GM12878 (cell line): ENCODE measurements around the gene AKR1C1. TPM values are rescaled to one million over a fixed set of nuclear protein-coding genes. Genes with fewer than 3 reads are reported as not detected.

Experiments used
- ATAC-seq: fragments of 200-7000 bp; cut with Tn5 transposase; 3 replicates; pipeline ENCODE4 v1.9.1; 2020; ENCODE audit warnings: mild to moderate bottlenecking, moderate library complexity
- BruUV-seq: library from RNA; stranded (reverse); fragments of 400-500 nt; replicated peaks from 2 replicates; lab custom pipeline; 2021; lab: Mats Ljungman, UMichigan
- CTCF ChIA-PET: fragments of 300-600 bp; sonication (Branson Sonifier 250); formaldehyde crosslinking; extraction: SDS; loops from one replicate; lab custom pipeline; 2021; ENCODE audit warnings: inconsistent platforms; lab: Yijun Ruan, JAX
- POLR2A ChIA-PET: fragments of 350-600 bp; formaldehyde crosslinking; extraction: SDS; loops from one replicate; lab custom pipeline; 2021; ENCODE audit warnings: inconsistent platforms; lab: Charles Lee
- RAD21 ChIA-PET: fragments of 300-600 bp; sonication (Branson Sonifier 250); formaldehyde crosslinking; loops from one replicate; lab custom pipeline; 2023; ENCODE audit warnings: antibody characterized with exemption; ENCODE audit not compliant: unreplicated experiment; lab: Charles Lee
- SMC1A ChIA-PET: fragments of 300-600 bp; sonication (Branson Sonifier 250); formaldehyde crosslinking; loops from one replicate; lab custom pipeline; 2023; ENCODE audit not compliant: unreplicated experiment, uncharacterized antibody; lab: Charles Lee
- DNase-seq: peaks from one replicate; pipeline ENCODE4 v3.0.0-alpha.2; 2011; ENCODE audit warnings: low read depth, low spot score
- FAIRE-seq: peaks from 3 replicates; lab custom pipeline; 2011; peaks lifted over from hg19 to GRCh38; lab: Jason Lieb, UNC
- H2AFZ ChIP-seq: 2 replicates; pipeline ENCODE4 v1.6.0; 2011; ENCODE audit warnings: low read depth, low read length, control low read depth; ENCODE audit not compliant: control insufficient read depth
- H3K27ac ChIP-seq: 2 replicates; pipeline ENCODE4 v1.5.1; 2011; ENCODE audit warnings: control low read depth; ENCODE audit not compliant: control insufficient read depth, insufficient read depth
- H3K27me3 ChIP-seq, 2 experiments: replicated peaks in 1 of 2; 2 replicates each; pipeline versions ENCODE4 v1.6.0 to v1.6.1; 2011; ENCODE audit warnings: low read length in 1 of 2; ENCODE audit not compliant: control insufficient read depth in 2 of 2, insufficient read depth in 2 of 2
- H3K36me3 ChIP-seq, 2 experiments: 2 replicates each; pipeline ENCODE4 v1.5.1; 2011; ENCODE audit warnings: low read length in 1 of 2; ENCODE audit not compliant: control insufficient read depth in 2 of 2, insufficient read depth in 2 of 2
- H3K4me1 ChIP-seq: 2 replicates; pipeline ENCODE4 v1.6.1; 2011; ENCODE audit warnings: mild to moderate bottlenecking, low read length, moderate library complexity, mixed read lengths; ENCODE audit not compliant: control insufficient read depth, insufficient read depth
- H3K4me2 ChIP-seq: 2 replicates; pipeline ENCODE4 v1.6.0; 2011; ENCODE audit warnings: control low read depth; ENCODE audit not compliant: control insufficient read depth, insufficient read depth
- H3K4me3 ChIP-seq: fragments of 200-600 bp; sonication (generic); 2 replicates; pipeline ENCODE4 v1.5.1; 2016
- H3K79me2 ChIP-seq: 2 replicates; pipeline ENCODE4 v1.6.0; 2011; ENCODE audit warnings: low read length; ENCODE audit not compliant: control insufficient read depth, insufficient read depth
- H3K9ac ChIP-seq: 2 replicates; pipeline ENCODE4 v1.8.0; 2011; ENCODE audit warnings: low read length, control low read depth, mixed read lengths; ENCODE audit not compliant: control insufficient read depth, insufficient read depth
- H3K9me3 ChIP-seq: replicated peaks from 3 replicates; pipeline ENCODE4 v1.5.1; 2011; ENCODE audit warnings: mild to moderate bottlenecking, low read length; ENCODE audit not compliant: control insufficient read depth, insufficient read depth
- H4K20me1 ChIP-seq: 2 replicates; pipeline ENCODE4 v1.6.0; 2011; ENCODE audit not compliant: control insufficient read depth, insufficient read depth
- BMI1 ChIP-seq: fragments of 450-650 bp; IDR thresholded peaks from 2 replicates; pipeline ENCODE4 v1.6.1; 2016; ENCODE audit warnings: mild to moderate bottlenecking, moderate library complexity, borderline replicate concordance
- BRCA1 ChIP-seq: IDR thresholded peaks from 2 replicates; pipeline ENCODE4 v1.6.1; 2011; ENCODE audit warnings: low read depth, low read length, improper control_type of control experiment
- CBX3 ChIP-seq: fragments of 200-600 bp; sonication (generic); IDR thresholded peaks from 2 replicates; pipeline ENCODE4 v1.6.1; 2016; ENCODE audit warnings: low read depth, borderline replicate concordance
- CEBPZ ChIP-seq: fragments of 150-350 bp; IDR thresholded peaks from 2 replicates; pipeline ENCODE4 v1.6.1; 2016; ENCODE audit warnings: low read depth, low read length
- ETV6 ChIP-seq, 2 experiments: fragments of 450-650 bp in 1 of 2; IDR thresholded peaks in 1 of 2; conservative IDR thresholded peaks in 1 of 2; 2 replicates each; pipeline ENCODE4 v1.6.1; 2014; ENCODE audit warnings: antibody characterized with exemption in 1 of 2, borderline replicate concordance in 1 of 2, low read depth in 1 of 2, mild to moderate bottlenecking in 1 of 2, moderate library complexity in 1 of 2
- PKNOX1 ChIP-seq: fragments of 450-650 bp; IDR thresholded peaks from 2 replicates; pipeline ENCODE4 v1.6.1; 2016; ENCODE audit warnings: mild to moderate bottlenecking
- SMARCA5 ChIP-seq: fragments of 450-650 bp; IDR thresholded peaks from 2 replicates; pipeline ENCODE4 v1.6.1; 2017; ENCODE audit warnings: mild to moderate bottlenecking
- SREBF1 ChIP-seq: IDR thresholded peaks from 2 replicates; pipeline ENCODE4 v1.6.1; 2012; ENCODE audit warnings: mild to moderate bottlenecking, low read length
- TBL1XR1 ChIP-seq: IDR thresholded peaks from 2 replicates; pipeline ENCODE4 v1.6.1; 2012; ENCODE audit warnings: low read depth, low read length, improper control_type of control experiment
- TCF7 ChIP-seq: IDR thresholded peaks from 2 replicates; pipeline ENCODE4 v1.6.1; 2014; ENCODE audit warnings: antibody characterized with exemption, borderline replicate concordance
- YBX1 ChIP-seq: fragments of 450-650 bp; IDR thresholded peaks from 2 replicates; pipeline ENCODE4 v1.6.1; 2016; ENCODE audit warnings: antibody characterized with exemption
- ZBTB11 ChIP-seq: fragments of 450-650 bp; formaldehyde crosslinking; IDR thresholded peaks from 2 replicates; pipeline ENCODE4 v1.5.0; 2022; ENCODE audit warnings: mild to moderate bottlenecking, missing genetic modification characterization
- WGBS: methylation state at CpG from one replicate; pipeline ENCODE4 v1.1.6; 2016; ENCODE audit warnings: low lambda C conversion rate; ENCODE audit not compliant: insufficient replicate concordance, insufficient coverage; ENCODE audit errors: missing lambda C conversion rate; 5-methylcytosine and 5-hydroxymethylcytosine counted together
- in situ Hi-C: fragments of 300-500 bp; cut with MboI; formaldehyde crosslinking; loops from 9 replicates; pipeline ENCODE4 v1.14.3; 2018; ENCODE audit warnings: mixed read lengths
- intact Hi-C: fragments of 100-400 bp; cut with micrococcal nuclease; formaldehyde crosslinking; loops from one replicate; pipeline ENCODE4 v1.14.2; 2022; ENCODE audit not compliant: unreplicated experiment
- polyA plus RNA-seq, 11 experiments: library from polyadenylated mRNA; depleted of rRNA in 4 of 11; unstranded in 6 of 11; stranded (reverse) in 5 of 11; fragments of >200 nt; fragmentation: Nextera tagmentation in 4 of 11; fragmentation: Illumina TruSeq in 1 of 11; extraction: Ambion mirVana in 4 of 11; extraction: Trizol in 1 of 11; gene quantifications; 1 replicate in 1 of 11; 2 replicates in 10 of 11; pipeline versions ENCODE4 v1.2.1 to v1.2.3, GENCODE V29; 2011 to 2016; ENCODE audit warnings: inconsistent platforms in 2 of 11, missing spikeins in 2 of 11, low read depth in 1 of 11
- total RNA-seq, 4 experiments: library from RNA; depleted of rRNA in 3 of 4; stranded (reverse); fragments of >200 nt in 3 of 4; fragmentation: Illumina TruSeq in 1 of 4; extraction: Trizol in 1 of 4; gene quantifications; 2 replicates each; pipeline versions ENCODE4 v1.2.1 to v1.2.3, GENCODE V29; 2013 to 2021

AKR1C1 gene
- total and polyA plus RNA-seq, 10 of the 15 experiments (the other 5 are each of a cell fraction or from before 2014, with no cell fraction given): 0.05 to 1.2 (median 0.35) TPM; not detected in 6

- Histone ChIP-seq H3K4me1 (no peaks in the 10 kb centered on the region), H3K4me2 (no peak overlapping the region), H3K9me3 (no peaks in the 10 kb centered on the region)
- TF ChIP-seq YBX1: no peak
- TF ChIP-seq CBX3: no peak
- no peak for TF ChIP-seq PKNOX1
- no peak for TF ChIP-seq BMI1
- no peak for TF ChIP-seq TBL1XR1
- no peak for TF ChIP-seq TCF7
- TF ChIP-seq SMARCA5: no peak
- no peak for TF ChIP-seq ETV6 (conservative IDR thresholded peaks at IDR 0.05 in 1 of 2, IDR thresholded peaks at IDR 0.05 in 1 of 2; ENCODE audit: borderline replicate concordance in 1 of 2, low read depth in 1 of 2)
- TF ChIP-seq BRCA1: no peak
- TF ChIP-seq ZBTB11 (CRISPR knock-in tag): no peak
- TF ChIP-seq CEBPZ: no peak
- no peak for TF ChIP-seq SREBF1
- TF ChIP-seq, all 136 proteins: peak for 0
- no peak overlapping the region for H3K9ac ChIP-seq
- no peak overlapping the region for H3K4me3 ChIP-seq
- H3K27ac ChIP-seq: no peak overlapping the region
- 9% methylated on average over 4 of the region's 4 CpGs for WGBS
- no peak for FAIRE-seq
- no peaks in the 10 kb centered on the region for H3K79me2 ChIP-seq
- intact Hi-C loops (no loop called here), in situ Hi-C loops (no loop called here)
- RAD21 ChIA-PET: no interaction called here
- no peak for ATAC-seq
- H2AFZ ChIP-seq: no peak overlapping the region
- SMC1A ChIA-PET: no interaction called here
- H3K27me3 ChIP-seq: no peaks in the 10 kb centered on the region
- POLR2A ChIA-PET: no interaction called here
- H4K20me1 ChIP-seq: no peaks in the 10 kb centered on the region
- no TSS peak for BruUV-seq
- DNase-seq: no peak
- no peaks in the 10 kb centered on the region for H3K36me3 ChIP-seq
- CTCF ChIA-PET: interaction anchor here (1.1 to 1.4 kb wide), 2 partner anchors 11 to 174 kb away, joined by 3 read pairs; no protein-coding TSS in a partner anchor
Observed at GRCh38 chr10:5023177-5023805, 60.1 kb downstream of the AKR1C1 start.
